ENCODE measurements around the gene PNMA8B.

DNA sequence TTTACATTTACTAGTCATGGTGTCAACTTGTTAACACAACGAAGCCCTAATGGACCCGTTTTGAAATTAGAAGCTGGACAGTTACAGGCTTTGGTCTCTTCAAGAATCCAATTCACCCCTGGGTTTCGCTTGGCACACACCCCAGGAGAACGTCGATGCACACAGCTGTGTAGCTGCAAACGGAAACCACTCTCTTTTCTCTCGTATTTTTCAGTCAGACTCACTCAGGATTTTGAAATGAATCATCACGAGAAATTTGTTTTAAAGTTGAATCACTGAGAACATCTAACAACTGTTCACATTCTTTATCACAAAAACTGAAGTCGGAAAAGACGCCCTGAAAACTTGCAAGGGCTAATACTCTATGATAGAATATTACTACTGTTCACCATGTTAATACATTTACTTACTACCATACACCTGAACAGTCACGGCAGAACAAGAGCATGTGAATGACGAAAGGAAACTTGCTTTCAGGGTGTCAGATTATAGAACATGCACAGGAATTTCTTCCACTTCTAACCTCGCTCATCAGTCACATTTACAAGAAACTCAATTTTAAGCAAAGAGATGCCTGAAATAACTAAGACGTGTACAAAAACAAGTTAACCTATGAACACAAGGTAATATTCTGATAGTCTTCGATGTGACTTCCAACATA lies 29.0 kb downstream of the PNMA8B start:
- no peak for TF ChIP-seq POLR2AphosphoS5 (IDR thresholded peaks at IDR 0.05)
- TF ChIP-seq, protein P1, sequence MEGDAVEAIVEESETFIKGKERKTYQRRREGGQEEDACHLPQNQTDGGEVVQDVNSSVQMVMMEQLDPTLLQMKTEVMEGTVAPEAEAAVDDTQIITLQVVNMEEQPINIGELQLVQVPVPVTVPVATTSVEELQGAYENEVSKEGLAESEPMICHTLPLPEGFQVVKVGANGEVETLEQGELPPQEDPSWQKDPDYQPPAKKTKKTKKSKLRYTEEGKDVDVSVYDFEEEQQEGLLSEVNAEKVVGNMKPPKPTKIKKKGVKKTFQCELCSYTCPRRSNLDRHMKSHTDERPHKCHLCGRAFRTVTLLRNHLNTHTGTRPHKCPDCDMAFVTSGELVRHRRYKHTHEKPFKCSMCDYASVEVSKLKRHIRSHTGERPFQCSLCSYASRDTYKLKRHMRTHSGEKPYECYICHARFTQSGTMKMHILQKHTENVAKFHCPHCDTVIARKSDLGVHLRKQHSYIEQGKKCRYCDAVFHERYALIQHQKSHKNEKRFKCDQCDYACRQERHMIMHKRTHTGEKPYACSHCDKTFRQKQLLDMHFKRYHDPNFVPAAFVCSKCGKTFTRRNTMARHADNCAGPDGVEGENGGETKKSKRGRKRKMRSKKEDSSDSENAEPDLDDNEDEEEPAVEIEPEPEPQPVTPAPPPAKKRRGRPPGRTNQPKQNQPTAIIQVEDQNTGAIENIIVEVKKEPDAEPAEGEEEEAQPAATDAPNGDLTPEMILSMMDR (IDR thresholded peaks at IDR 0.05) = no peak
